ENCODE data around the gene NCBP2L.

DNA sequence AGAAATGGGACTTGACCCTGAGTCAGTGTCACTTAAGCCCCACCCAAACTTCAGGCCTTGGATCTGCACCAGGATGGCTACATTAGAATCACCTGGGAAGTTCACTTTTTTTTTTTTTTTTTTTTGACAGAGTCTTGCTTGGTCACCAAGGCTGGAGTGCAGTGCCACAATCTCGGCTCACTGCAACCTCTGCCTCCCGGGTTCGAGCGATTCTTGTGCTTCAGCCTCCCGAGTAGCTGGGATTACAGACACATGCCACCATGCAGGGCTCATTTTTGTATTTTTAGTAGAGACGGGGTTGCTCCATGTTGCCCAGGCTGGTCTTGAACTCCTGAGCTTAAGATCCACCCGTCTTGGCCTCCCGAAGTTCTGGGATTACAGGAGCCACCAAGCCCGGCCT is 3.0 kb downstream of the NCBP2L start:
- TF ChIP-seq CTCF (IDR thresholded peaks at IDR 0.05): no peak
- no peak for TF ChIP-seq ZFX (IDR thresholded peaks at IDR 0.05; ENCODE audit: borderline replicate concordance)

All from 22Rv1 (cell line).